Measurements from ENCODE around the gene AVL9.
"Not testable (repeated sequence)": the region's sequence is repeated elsewhere in the genome, so short reads cannot be mapped to it uniquely, and the experiment has no call there.

AVL9 gene

DNA sequence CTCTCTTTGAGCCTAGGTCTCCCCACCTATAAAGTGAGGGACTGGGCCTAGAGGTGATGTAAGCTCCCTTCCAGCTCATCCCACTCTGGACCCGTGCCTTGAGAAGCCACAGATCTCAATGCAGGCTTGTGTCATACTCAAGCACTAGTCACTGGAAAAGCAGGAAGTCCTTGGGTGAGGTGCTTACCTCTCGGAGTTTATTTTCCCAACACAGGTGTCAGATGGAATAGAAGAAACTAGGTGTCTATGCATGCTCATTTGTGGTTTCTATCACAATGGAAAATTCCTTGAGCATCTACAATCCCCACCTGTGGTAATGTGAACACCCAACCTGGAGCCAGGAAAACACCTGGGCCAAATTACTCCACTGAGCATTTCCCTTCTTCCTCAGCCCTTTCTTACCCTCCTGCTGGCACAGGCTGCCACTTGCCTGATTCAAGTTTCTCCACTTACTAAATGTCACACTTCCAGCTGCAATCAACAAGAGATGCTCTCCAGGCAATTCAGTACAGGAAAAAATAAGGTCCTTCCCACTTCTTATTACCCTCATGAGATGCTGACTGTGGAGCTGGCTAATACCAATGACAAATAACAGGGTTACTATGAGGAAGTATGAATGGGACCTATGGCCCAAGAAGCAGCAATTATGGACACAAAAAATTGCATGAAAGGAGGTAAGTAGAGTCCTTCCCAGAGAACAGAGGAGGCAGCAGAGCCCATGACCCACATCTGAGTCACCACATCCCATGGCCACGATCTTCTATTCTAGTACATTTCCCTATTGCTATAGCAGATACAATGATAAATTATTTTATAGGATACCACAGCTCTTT, 18.3 kb upstream of the AVL9 start:
- no peak for DNase-seq (ENCODE audit: insufficient read length, low spot score)
- no peak for TF ChIP-seq POLR2A (IDR thresholded peaks at IDR 0.05; ENCODE audit: low read depth, low read length)
- no peak for FAIRE-seq

- TF ChIP-seq POLR2A (IDR thresholded peaks at IDR 0.05; ENCODE audit: low read depth, low read length), result no peak
- DNase-seq (ENCODE audit: insufficient read length, low spot score), result no peak
- no peak for FAIRE-seq
These were observed 17.7 kb upstream of the AVL9 start for GRCh38 chr7:32477649-32477980.

- no peak for FAIRE-seq
These were observed 15.6 kb upstream of the AVL9 start for GRCh38 chr7:32479574-32480200.

DNA sequence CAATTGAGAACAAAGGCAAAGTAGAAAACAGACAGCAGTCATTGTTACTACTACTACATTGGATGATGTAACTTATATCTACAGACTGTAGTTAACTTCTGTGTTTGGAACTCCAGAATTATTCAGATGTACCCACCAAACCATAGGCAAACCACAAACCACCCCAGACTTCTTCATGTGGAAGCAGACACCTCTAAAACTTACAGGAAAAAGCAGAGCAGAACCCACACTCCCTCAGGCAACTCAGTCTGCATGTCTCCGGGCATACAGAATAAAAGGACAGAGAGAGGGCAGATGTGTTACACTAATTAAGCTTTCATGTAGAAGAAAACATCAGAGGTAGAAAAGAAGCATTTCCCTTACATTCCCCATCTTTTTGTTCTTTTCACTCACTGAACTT, 14.1 kb upstream of the AVL9 start:
- no peak for DNase-seq (ENCODE audit: insufficient read length, low spot score)
- FAIRE-seq, result no peak
- TF ChIP-seq POLR2A (IDR thresholded peaks at IDR 0.05; ENCODE audit: low read depth, low read length), result no peak

More at GRCh38 chr7:32479574-32480200, 15.6 kb upstream of the AVL9 start:
- peak; percentile 60 for DNase-seq (ENCODE audit: insufficient read length, low spot score)
- no peak for TF ChIP-seq POLR2A (IDR thresholded peaks at IDR 0.05; ENCODE audit: low read depth, low read length)

DNA sequence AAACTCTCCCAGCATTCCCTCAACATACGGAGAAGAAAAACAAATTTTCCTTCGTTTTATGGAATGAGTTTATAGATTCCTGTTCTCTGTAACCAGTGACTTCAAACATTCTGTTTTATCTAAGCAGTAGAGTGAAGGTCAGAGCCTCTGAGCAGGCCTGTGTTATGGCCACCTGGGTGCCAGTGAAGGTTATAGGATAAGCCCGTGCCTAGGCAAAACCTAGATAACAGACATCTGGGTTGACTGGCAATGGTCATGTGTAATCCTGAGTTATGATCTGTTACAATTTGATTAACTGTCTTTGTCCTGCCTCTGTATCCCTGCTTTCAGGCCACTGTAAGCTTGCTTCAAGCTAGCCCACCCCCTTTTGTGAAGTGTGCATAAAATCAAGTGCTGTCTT, 13.4 kb upstream of the AVL9 start:
- no peak for TF ChIP-seq POLR2A (IDR thresholded peaks at IDR 0.05; ENCODE audit: low read depth, low read length)
- DNase-seq (ENCODE audit: insufficient read length, low spot score), result no peak
- FAIRE-seq, result no peak

GRCh38 chr7:32489788-32490126, 5.5 kb upstream of the AVL9 start:
- no peak for TF ChIP-seq POLR2A (IDR thresholded peaks at IDR 0.05; ENCODE audit: low read depth, low read length)
- DNase-seq (ENCODE audit: insufficient read length, low spot score), result no peak
- FAIRE-seq, result no peak

DNA sequence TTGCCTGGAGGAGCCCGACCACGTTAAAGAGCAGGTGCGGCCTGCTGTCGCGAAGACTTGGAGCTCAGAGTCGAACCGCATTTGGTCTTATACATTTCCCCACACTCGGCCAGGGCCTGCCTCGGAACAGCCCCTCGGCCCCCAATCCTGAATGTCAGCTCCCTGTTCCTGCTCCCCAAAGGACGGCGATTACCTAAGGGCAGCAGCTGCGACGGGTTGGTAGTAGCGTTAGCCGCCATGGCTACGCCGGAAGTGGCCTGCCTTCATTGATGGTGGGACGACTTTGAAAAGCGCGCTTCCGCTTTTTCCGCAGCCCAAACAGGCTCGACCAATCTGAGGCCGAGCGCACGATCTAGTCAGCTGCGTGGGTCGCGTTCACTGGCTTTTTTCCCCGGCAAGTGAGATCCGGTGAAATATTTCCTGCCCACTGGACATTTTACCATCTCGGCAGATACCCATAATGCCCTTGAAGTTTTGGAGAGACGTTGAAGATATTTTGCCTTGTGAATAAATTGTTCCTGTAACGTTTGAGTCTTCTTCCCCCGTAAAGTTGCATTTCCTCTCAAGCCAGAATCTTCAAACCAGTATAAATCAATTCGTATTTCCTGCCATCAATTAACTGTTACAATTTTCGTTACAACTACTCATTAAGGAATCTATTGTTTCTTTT, 5.0 kb upstream of the AVL9 start, which contains the start of gene LSM5:
Gene LSM5 (minus strand): TSS at position 254 of the 670 bp plus-strand sequence. CDS start 15 bp downstream, at position 239.
- TF ChIP-seq POLR2A (IDR thresholded peaks at IDR 0.05; ENCODE audit: low read depth, low read length), result peak; percentile 83
- FAIRE-seq (peak; percentile 98), DNase-seq (ENCODE audit: insufficient read length, low spot score) (peak; percentile 84)

DNA sequence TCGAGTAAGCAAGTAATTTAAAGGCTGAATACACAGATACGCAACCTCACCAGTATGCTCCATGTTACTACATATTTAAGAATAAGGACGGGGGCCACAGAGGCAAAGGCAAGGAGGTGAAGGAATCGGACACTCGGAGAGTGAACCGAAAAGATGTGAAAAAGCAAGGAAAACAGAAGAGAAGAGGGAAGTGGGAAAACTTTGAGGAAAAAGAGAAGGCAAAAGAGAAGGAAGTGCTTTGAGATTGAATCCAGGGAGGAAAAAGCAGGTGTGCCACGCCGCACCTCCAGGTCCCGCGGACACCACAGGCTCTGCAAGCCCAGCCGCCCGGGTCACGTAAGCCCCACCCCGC, 367 bp upstream of the AVL9 start:
- DNase-seq (ENCODE audit: insufficient read length, low spot score), result no peak
- TF ChIP-seq POLR2A (IDR thresholded peaks at IDR 0.05; ENCODE audit: low read depth, low read length), result peak; percentile 52
- FAIRE-seq, result no peak

- peak; percentile 64 for FAIRE-seq
- TF ChIP-seq POLR2A (IDR thresholded peaks at IDR 0.05; ENCODE audit: low read depth, low read length), result no peak
- DNase-seq (ENCODE audit: insufficient read length, low spot score), result no peak
These were observed 944 bp downstream of the AVL9 start for GRCh38 chr7:32496052-32496813.

GRCh38 chr7:32499755-32500154, 4.5 kb downstream of the AVL9 start:
- not testable (repeated sequence) for FAIRE-seq; DNase-seq (ENCODE audit: insufficient read length, low spot score)

- FAIRE-seq; DNase-seq (ENCODE audit: insufficient read length, low spot score): not testable (repeated sequence)
These were observed 4.9 kb downstream of the AVL9 start for GRCh38 chr7:32500216-32500615.

- no peak for TF ChIP-seq POLR2A (IDR thresholded peaks at IDR 0.05; ENCODE audit: low read depth, low read length)
- peak; percentile 81 for FAIRE-seq
These were observed 5.6 kb downstream of the AVL9 start for GRCh38 chr7:32500922-32501341.

DNA sequence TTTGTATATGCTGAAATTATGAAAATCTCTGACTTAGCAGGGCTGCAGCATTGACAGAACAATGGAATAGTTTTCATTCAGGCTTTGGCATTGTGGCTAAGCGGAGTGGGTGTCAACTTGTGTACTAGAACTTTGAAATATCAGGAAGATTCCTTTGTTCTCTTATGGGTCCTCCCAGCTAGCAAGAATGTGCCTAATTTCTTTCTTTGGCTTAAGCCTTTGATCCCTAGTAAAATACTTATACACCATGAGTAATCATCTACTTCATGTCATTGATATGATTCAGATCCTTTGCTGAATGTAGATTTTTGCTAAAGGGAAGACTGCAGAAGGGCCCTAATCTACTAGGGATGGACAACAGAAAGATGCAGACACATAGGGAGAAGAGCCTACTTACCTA, 6.2 kb downstream of the AVL9 start:
- TF ChIP-seq POLR2A (IDR thresholded peaks at IDR 0.05; ENCODE audit: low read depth, low read length), result no peak
- FAIRE-seq (peak; percentile 91), DNase-seq (ENCODE audit: insufficient read length, low spot score) (peak; percentile 59)

More at GRCh38 chr7:32500922-32501341, 5.6 kb downstream of the AVL9 start:
- DNase-seq (ENCODE audit: insufficient read length, low spot score), result no peak

DNA sequence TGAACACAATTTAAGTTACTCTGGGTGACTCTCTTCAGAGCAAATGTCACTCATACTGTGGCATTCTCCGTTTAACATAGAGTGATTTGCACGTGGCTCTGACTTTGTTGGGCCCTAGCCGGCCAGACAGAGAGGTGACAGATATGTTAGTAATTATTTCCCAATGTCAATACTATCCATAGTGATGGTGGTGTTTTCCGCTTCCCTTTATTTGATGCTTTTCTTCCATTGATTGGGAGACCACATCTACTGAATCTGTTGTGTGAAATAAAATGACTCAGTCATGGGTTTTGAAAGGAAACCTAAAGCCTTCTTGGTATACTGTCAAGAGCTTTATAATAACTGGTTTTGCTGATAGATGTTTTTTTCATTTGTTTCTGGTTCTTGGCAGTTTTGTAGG, 7.4 kb downstream of the AVL9 start:
- DNase-seq (ENCODE audit: insufficient read length, low spot score), result no peak
- no peak for FAIRE-seq
- no peak for TF ChIP-seq POLR2A (IDR thresholded peaks at IDR 0.05; ENCODE audit: low read depth, low read length)
